Adrenal gland (tissue), 5 donors: ENCODE results near the gene C6orf89.

Experiments
- POLR2A ChIP-seq, 2 donors: fragments of 450-650 bp; IDR thresholded peaks; one replicate each; pipeline ENCODE4 v1.6.1; 2017; ENCODE audit warnings: antibody characterized with exemption in 2 of 2, mild to moderate bottlenecking in 2 of 2, moderate library complexity in 1 of 2
- TF ChIP-seq, protein P1 (sequence below), 6 experiments: fragments of 450-650 bp in 4 of 6; fragments of 200-600 bp in 2 of 6; sonication (generic) in 1 of 6; IDR thresholded peaks; 1 replicate in 5 of 6; 2 replicates in 1 of 6; pipeline versions ENCODE4 v1.5.1 to v1.8.0; 2016 to 2021; ENCODE audit warnings: antibody characterized with exemption in 6 of 6, mild to moderate bottlenecking in 2 of 6, moderate library complexity in 1 of 6
- donor health status: DM: no; HTN: no; CAD: no.

DNA sequence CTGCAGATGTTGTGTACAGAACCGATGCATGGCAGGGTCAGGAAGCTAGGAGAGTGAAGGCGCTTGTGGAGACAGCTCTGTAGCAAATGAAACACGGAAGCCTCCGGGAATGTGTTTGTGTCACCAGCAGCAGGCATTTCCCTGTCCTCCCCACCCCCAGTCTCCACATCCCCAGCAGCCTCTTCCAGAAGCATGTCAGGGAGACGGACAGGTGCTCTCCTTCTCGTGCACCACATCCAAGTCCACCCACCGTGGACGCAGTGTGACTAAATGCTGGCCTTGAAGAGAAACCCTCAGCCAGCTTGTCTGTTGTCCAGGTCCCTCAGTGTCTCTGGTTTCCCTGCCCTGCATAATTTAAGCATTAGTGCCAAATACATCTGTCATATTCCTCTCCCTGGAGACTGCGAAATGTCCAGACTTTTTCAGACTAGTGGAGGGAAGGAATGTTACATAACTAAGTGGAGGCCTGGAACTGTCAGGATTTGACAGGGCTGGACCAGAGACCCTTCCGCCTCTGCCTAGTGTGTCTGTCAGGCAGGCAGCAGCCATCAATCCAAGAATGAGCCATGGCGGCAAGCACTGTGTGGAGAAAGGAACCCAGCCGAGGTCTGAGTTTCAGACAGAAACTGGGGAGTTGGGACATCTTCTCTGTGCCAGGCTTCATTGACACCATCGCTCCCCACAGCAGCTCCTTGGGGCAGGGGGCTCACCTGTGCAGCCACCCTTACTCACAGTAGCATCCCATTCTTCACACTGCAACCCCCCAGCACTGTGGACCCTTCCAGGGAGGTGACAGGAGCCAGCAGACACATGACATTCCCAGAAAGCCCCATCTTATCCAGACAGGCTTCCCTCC is 42.2 kb downstream of the C6orf89 start:
- TF ChIP-seq, protein P1, sequence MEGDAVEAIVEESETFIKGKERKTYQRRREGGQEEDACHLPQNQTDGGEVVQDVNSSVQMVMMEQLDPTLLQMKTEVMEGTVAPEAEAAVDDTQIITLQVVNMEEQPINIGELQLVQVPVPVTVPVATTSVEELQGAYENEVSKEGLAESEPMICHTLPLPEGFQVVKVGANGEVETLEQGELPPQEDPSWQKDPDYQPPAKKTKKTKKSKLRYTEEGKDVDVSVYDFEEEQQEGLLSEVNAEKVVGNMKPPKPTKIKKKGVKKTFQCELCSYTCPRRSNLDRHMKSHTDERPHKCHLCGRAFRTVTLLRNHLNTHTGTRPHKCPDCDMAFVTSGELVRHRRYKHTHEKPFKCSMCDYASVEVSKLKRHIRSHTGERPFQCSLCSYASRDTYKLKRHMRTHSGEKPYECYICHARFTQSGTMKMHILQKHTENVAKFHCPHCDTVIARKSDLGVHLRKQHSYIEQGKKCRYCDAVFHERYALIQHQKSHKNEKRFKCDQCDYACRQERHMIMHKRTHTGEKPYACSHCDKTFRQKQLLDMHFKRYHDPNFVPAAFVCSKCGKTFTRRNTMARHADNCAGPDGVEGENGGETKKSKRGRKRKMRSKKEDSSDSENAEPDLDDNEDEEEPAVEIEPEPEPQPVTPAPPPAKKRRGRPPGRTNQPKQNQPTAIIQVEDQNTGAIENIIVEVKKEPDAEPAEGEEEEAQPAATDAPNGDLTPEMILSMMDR (IDR thresholded peaks at IDR 0.05), result no peak
- no peak for TF ChIP-seq POLR2A (IDR thresholded peaks at IDR 0.05)
